Small intestine (tissue), 4 donors: Measurements from ENCODE around the gene KCNT1. TPM values are rescaled to one million over a fixed set of nuclear protein-coding genes. Genes with fewer than 3 reads are reported as not detected.

Experiments used
- polyA plus RNA-seq, 4 donors: library from polyadenylated mRNA; stranded (reverse) in 3 of 4; unstranded in 1 of 4; fragments of 200-250 nt in 3 of 4; fragments of 120-200 nt in 1 of 4; gene quantifications; one replicate each; pipeline versions ENCODE4 v1.2.1 to v1.2.3, GENCODE V29; 2013
- donor health status: healthy with polysubstance abuse.
- donor health status: Bipolar disorder and iron deficiency.
- donor health status: healthy.

KCNT1 gene
- polyA plus RNA-seq, 4 donors: 0.22 to 0.25 TPM; not detected in 2

Other genes starting within 250 kb of the KCNT1 start
- gene PPP1R26, start 222.4 kb upstream of the KCNT1 start, polyA plus RNA-seq: 10 to 100 TPM in 2 of 4 donors, 1 to 10 TPM in 2; 6.5 to 16.6 (median 10.0) TPM
- 10 to 100 TPM; 32.4 to 65.9 (median 41.6) TPM for gene MRPS2, start 201.5 kb upstream of the KCNT1 start, polyA plus RNA-seq
- gene LCN1, start 180.7 kb upstream of the KCNT1 start, polyA plus RNA-seq: not detected
- under 1 TPM in 1 of 4 donors, not detected in 3; 0.09 TPM for gene OBP2A, start 156.1 kb upstream of the KCNT1 start, polyA plus RNA-seq
- not detected for gene PAEP, start 140.4 kb upstream of the KCNT1 start, polyA plus RNA-seq
- not detected for gene GLT6D1, start 62.6 kb upstream of the KCNT1 start, polyA plus RNA-seq
- gene LCN9, start 38.9 kb upstream of the KCNT1 start, polyA plus RNA-seq: not detected
- gene SOHLH1, start 2.7 kb upstream of the KCNT1 start, polyA plus RNA-seq: not detected
- gene CAMSAP1, start 205.4 kb downstream of the KCNT1 start, polyA plus RNA-seq: 1 to 10 TPM; 1.6 to 6.7 (median 3.2) TPM